Cardiac fibroblast (primary cell): ENCODE data around the gene LGALS7B.
"Not testable (repeated sequence)": the region's sequence is repeated elsewhere in the genome, so short reads cannot be mapped to it uniquely, and the experiment has no call there.

Source experiments
- DNase-seq, 2 donors: peaks; one replicate each; pipeline versions ENCODE4 v3.0.0 to v3.0.0-alpha.2; 2010; ENCODE audit warnings: low read depth in 2 of 2
- H3K4me3 ChIP-seq, 2 donors: replicated peaks in 1 of 2; 1 replicate in 1 of 2; 2 replicates in 1 of 2; pipeline ENCODE4 v1.5.1; 2011; ENCODE audit warnings: low read depth in 2 of 2, low read length in 2 of 2, mild to moderate bottlenecking in 2 of 2, moderate library complexity in 1 of 2
- CTCF ChIP-seq: IDR thresholded peaks from one replicate; pipeline ENCODE4 v1.5.1; 2011; ENCODE audit warnings: low read depth, mild to moderate bottlenecking, low read length, inconsistent platforms

The LGALS7B gene

GRCh38 chr19:38742906-38743305 is 46.1 kb upstream of the LGALS7B start:
- no peak for TF ChIP-seq CTCF
- DNase-seq, result no peak
- H3K4me3 ChIP-seq, result no peak overlapping the region

GRCh38 chr19:38743394-38744297 is 45.4 kb upstream of the LGALS7B start:
- no peak for DNase-seq
- no peak overlapping the region for H3K4me3 ChIP-seq
- TF ChIP-seq CTCF, result no peak

- no peak for DNase-seq
- H3K4me3 ChIP-seq, result no peak within 1 kb of the TSS
- no peak for TF ChIP-seq CTCF
Measured at GRCh38 chr19:38744298-38744681, 44.7 kb upstream of the LGALS7B start, which contains the start of gene CAPN12. Gene CAPN12 (minus strand): TSS chr19:38744474. CDS start chr19:38744165, 309 bp downstream.

GRCh38 chr19:38744874-38745273 is 44.1 kb upstream of the LGALS7B start:
- no peak overlapping the region for H3K4me3 ChIP-seq
- DNase-seq, result no peak
- TF ChIP-seq CTCF, result no peak

GRCh38 chr19:38745316-38745715 is 43.7 kb upstream of the LGALS7B start:
- H3K4me3 ChIP-seq, result no peak overlapping the region
- TF ChIP-seq CTCF, result no peak
- no peak for DNase-seq

- H3K4me3 ChIP-seq, DNase-seq: not testable (repeated sequence)
Measured at GRCh38 chr19:38753783-38754182, 35.2 kb upstream of the LGALS7B start.

- not testable (repeated sequence) for DNase-seq, H3K4me3 ChIP-seq
Measured at GRCh38 chr19:38754196-38754595, 34.8 kb upstream of the LGALS7B start.

GRCh38 chr19:38759590-38760003 is 29.4 kb upstream of the LGALS7B start:
- DNase-seq, result peak in 1 of 2 donors; percentile 37
- H3K4me3 ChIP-seq, result no peak overlapping the region
- TF ChIP-seq CTCF, result no peak

GRCh38 chr19:38760805-38761517 is 28.0 kb upstream of the LGALS7B start:
- DNase-seq, H3K4me3 ChIP-seq: not testable (repeated sequence)

GRCh38 chr19:38761884-38762389 is 27.1 kb upstream of the LGALS7B start:
- not testable (repeated sequence) for H3K4me3 ChIP-seq, DNase-seq
